ENCODE measurements around the gene NMBR. TPM values are rescaled to one million over a fixed set of nuclear protein-coding genes. Genes with fewer than 3 reads are reported as not detected.
"Not testable (repeated sequence)": the region's sequence is repeated elsewhere in the genome, so short reads cannot be mapped to it uniquely, and the experiment has no call there.

NMBR gene
- total RNA-seq, 4 donors from 2014 or later: not detected

- TF ChIP-seq POLR2A (IDR thresholded peaks at IDR 0.05): no peak
- no peak for TF ChIP-seq CTCF (IDR thresholded peaks at IDR 0.05)
- H3K4me3 ChIP-seq (ENCODE audit: low read depth, poor library complexity, severe bottlenecking): no peak overlapping the region
- intact Hi-C loops (cut with DNase I; ENCODE audit: low total_unique reads): no loop called here
- no peak for DNase-seq (ENCODE audit: low spot score in 2 of 2)
These were observed 5.8 kb upstream of the NMBR start for GRCh38 chr6:142152746-142153145.

GRCh38 chr6:142141531-142141930 is 5.4 kb downstream of the NMBR start:
- 93 to 95% methylated on average over 13 of the region's 13 CpGs for WGBS, 2 donors
- not testable (repeated sequence) for DNase-seq (ENCODE audit: low spot score in 2 of 2); H3K4me3 ChIP-seq (ENCODE audit: low read depth, poor library complexity, severe bottlenecking)
- intact Hi-C loops (cut with DNase I; ENCODE audit: low total_unique reads): loop anchor here (10.0 kb wide), 1 partner anchor 243 kb away; no protein-coding TSS in a partner anchor

- intact Hi-C loops (cut with DNase I; ENCODE audit: low total_unique reads): no loop called here
- WGBS, 2 donors: 43% methylated on average over 2 of the region's 2 CpGs
- no peak for DNase-seq (ENCODE audit: low spot score in 2 of 2)
- no peak overlapping the region for H3K4me3 ChIP-seq (ENCODE audit: low read depth, poor library complexity, severe bottlenecking)
- TF ChIP-seq CTCF (IDR thresholded peaks at IDR 0.05): no peak
- TF ChIP-seq POLR2A (IDR thresholded peaks at IDR 0.05): no peak
These were observed 8.0 kb downstream of the NMBR start for GRCh38 chr6:142138876-142139275.

GRCh38 chr6:142132625-142133024 is 14.3 kb downstream of the NMBR start, which contains the start of gene GJE1:
TSS of gene GJE1 (plus strand) at chr6:142132925. CDS start at chr6:142133159, 234 bp downstream.
- no peak for TF ChIP-seq CTCF (IDR thresholded peaks at IDR 0.05)
- TF ChIP-seq POLR2A (IDR thresholded peaks at IDR 0.05): no peak
- WGBS, 2 donors: 44 to 53% methylated on average over 1 of the region's 1 CpG
- DNase-seq (ENCODE audit: low spot score in 2 of 2): no peak
- H3K4me3 ChIP-seq (ENCODE audit: low read depth, poor library complexity, severe bottlenecking): no peak within 1 kb of the TSS
- intact Hi-C loops (cut with DNase I; ENCODE audit: low total_unique reads): no loop called here

GRCh38 chr6:142130814-142131213 is 16.1 kb downstream of the NMBR start:
- no peak overlapping the region for H3K4me3 ChIP-seq (ENCODE audit: low read depth, poor library complexity, severe bottlenecking)
- DNase-seq (ENCODE audit: low spot score in 2 of 2): no peak
- WGBS, 2 donors: 82 to 96% methylated on average over 1 of the region's 1 CpG
- TF ChIP-seq CTCF (IDR thresholded peaks at IDR 0.05) (no peak), POLR2A (IDR thresholded peaks at IDR 0.05) (no peak)
- intact Hi-C loops (cut with DNase I; ENCODE audit: low total_unique reads): no loop called here

GRCh38 chr6:142121342-142121741 is 25.6 kb downstream of the NMBR start:
- WGBS, 2 donors: 73 to 78% methylated on average over 3 of the region's 3 CpGs
- no peak for TF ChIP-seq CTCF (IDR thresholded peaks at IDR 0.05)
- TF ChIP-seq POLR2A (IDR thresholded peaks at IDR 0.05): no peak
- intact Hi-C loops (cut with DNase I; ENCODE audit: low total_unique reads): no loop called here
- no peak for DNase-seq (ENCODE audit: low spot score in 2 of 2)
- H3K4me3 ChIP-seq (ENCODE audit: low read depth, poor library complexity, severe bottlenecking): no peak overlapping the region
